Mesothelial cell of epicardium (in vitro differentiated cells): Measurements from ENCODE around the gene DFFA. TPM values are rescaled to one million over a fixed set of nuclear protein-coding genes. Genes with fewer than 3 reads are reported as not detected.
A peak's percentile ranks its signal among the peaks of the same experiment; 100 is the strongest.

Experiments
- DNase-seq, 2 experiments: peaks; one replicate each; pipeline ENCODE4 v3.0.0; 2021; ENCODE audit warnings: low spot score in 2 of 2; ENCODE audit not compliant: unreplicated experiment in 2 of 2
- H3K27ac Mint-ChIP-seq: 2 replicates; pipeline ENCODE4 v1.8.0; 2021; ENCODE audit warnings: mixed read lengths
- H3K27me3 Mint-ChIP-seq: 2 replicates; pipeline ENCODE4 v1.8.0; 2021; ENCODE audit warnings: low read depth, mixed read lengths
- H3K36me3 Mint-ChIP-seq: 2 replicates; pipeline ENCODE4 v1.8.0; 2021; ENCODE audit warnings: mixed read lengths
- H3K4me1 Mint-ChIP-seq: 2 replicates; pipeline ENCODE4 v1.8.0; 2021; ENCODE audit warnings: mixed read lengths
- H3K4me3 Mint-ChIP-seq: 2 replicates; pipeline ENCODE4 v1.8.0; 2021; ENCODE audit warnings: mild to moderate bottlenecking, moderate library complexity, mixed read lengths
- H3K9me3 Mint-ChIP-seq: 2 replicates; pipeline ENCODE4 v1.8.0; 2021; ENCODE audit warnings: mixed read lengths
- total RNA-seq: library from RNA; stranded (reverse); gene quantifications from 3 replicates; pipeline ENCODE4 v1.2.1, GENCODE V29; 2021
- TF ChIP-seq, protein P1 (sequence below): fragments of 200-600 bp; sonication (generic); IDR thresholded peaks from one replicate; pipeline ENCODE4 v1.5.0; 2021; ENCODE audit warnings: antibody characterized with exemption; ENCODE audit not compliant: unreplicated experiment

Gene DFFA
- total RNA-seq, 1 donor from 2014 or later, result 51.4 TPM

GRCh38 chr1:10437052-10437451, 35.3 kb downstream of the DFFA start:
- peak overlapping the region; percentile 34 for H3K27ac Mint-ChIP-seq
- peaks cover 2% of the 10 kb centered on the region for H3K36me3 Mint-ChIP-seq
- H3K27me3 Mint-ChIP-seq, result no peaks in the 10 kb centered on the region
- no peaks in the 10 kb centered on the region for H3K4me1 Mint-ChIP-seq
- TF ChIP-seq, protein P1, sequence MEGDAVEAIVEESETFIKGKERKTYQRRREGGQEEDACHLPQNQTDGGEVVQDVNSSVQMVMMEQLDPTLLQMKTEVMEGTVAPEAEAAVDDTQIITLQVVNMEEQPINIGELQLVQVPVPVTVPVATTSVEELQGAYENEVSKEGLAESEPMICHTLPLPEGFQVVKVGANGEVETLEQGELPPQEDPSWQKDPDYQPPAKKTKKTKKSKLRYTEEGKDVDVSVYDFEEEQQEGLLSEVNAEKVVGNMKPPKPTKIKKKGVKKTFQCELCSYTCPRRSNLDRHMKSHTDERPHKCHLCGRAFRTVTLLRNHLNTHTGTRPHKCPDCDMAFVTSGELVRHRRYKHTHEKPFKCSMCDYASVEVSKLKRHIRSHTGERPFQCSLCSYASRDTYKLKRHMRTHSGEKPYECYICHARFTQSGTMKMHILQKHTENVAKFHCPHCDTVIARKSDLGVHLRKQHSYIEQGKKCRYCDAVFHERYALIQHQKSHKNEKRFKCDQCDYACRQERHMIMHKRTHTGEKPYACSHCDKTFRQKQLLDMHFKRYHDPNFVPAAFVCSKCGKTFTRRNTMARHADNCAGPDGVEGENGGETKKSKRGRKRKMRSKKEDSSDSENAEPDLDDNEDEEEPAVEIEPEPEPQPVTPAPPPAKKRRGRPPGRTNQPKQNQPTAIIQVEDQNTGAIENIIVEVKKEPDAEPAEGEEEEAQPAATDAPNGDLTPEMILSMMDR, result no peak
- H3K9me3 Mint-ChIP-seq, result no peaks in the 10 kb centered on the region
- DNase-seq, result no peak
- no peak overlapping the region for H3K4me3 Mint-ChIP-seq

DNA sequence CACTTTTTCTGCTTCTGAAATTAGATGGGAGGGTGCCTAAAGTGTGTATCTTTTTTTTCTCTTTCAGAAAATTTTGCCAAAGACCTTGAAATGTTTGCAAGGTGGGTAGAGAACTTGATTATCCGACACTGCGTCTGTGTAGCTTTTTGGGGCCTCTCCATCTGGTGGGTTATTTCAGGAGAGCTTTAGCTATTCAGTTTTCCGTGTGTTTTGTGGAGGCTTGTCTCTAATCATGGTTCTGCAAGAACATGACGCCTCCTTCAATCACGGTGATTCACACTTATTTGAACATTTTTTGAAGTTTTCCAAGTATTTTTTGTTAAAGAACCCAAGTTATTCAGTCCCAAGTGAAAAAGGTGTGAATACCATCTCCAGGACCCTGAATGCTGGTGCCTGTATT, 37.7 kb downstream of the DFFA start:
- no peak for DNase-seq
- TF ChIP-seq, protein P1, result no peak
- Mint-ChIP-seq H3K27me3 (no peaks in the 10 kb centered on the region), H3K4me3 (no peak overlapping the region), H3K4me1 (peaks cover 11% of the 10 kb centered on the region), H3K27ac (no peak overlapping the region), H3K36me3 (no peaks in the 10 kb centered on the region), H3K9me3 (no peaks in the 10 kb centered on the region)

DNA sequence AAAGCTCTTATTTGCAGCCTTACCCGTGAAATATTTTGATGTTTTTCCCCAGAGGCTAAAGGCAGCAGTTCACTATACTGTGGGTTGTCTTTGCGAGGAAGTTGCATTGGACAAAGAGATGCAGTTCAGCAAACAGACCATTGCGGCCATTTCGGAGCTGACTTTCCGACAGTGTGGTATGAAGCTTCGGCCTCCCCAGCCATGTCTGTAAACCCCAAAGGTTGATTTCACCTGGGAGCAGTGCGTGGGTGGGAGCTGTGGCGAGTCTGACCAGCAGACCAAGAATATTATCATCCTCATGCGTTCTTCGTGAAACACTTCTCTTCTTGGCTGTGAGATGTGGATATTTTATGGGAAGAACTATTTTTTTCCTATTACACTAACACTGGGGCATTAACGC, 38.5 kb downstream of the DFFA start:
- Mint-ChIP-seq H3K4me1 (peaks cover 11% of the 10 kb centered on the region), H3K4me3 (no peak overlapping the region), H3K36me3 (no peaks in the 10 kb centered on the region), H3K27ac (no peak overlapping the region), H3K27me3 (no peaks in the 10 kb centered on the region), H3K9me3 (no peaks in the 10 kb centered on the region)
- no peak for DNase-seq
- TF ChIP-seq, protein P1, result no peak

DNA sequence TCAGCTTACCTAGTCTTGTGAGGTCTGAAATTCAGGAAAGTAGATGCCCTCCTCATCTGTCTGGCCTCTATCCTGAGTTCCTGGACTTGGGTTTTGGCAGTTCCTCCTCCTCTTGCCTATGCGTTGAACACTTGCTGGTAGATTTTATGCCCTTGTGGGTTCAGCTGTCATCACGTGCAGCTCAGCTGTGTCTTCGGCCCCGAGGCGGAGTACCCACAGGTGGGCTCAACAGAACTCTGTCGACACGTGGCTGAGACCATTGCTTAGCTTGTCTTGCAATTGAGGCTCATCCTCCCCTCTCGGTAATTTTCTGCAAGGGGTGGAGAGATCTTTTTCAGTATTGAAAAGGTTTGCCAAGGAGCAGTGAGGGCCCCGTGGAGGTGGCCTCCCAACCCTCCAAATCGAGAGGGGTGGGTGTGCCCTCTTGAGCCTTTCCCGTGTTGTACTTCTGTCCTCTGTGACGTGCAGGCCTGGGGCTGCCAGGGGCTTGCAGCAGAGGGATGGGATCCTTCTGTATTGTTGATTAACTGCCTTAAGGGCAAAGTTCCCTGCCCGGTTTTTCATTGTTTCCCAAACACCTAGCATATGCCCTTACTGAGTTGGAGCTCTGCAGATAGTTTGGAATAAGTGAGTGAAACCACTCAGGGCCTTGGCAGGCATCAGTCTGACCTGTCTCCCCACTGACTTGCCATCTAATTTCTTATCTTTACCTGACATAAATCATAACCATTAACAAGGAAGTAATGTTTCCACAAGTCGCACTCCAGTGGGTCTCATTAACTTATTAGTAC, 39.2 kb downstream of the DFFA start:
- TF ChIP-seq, protein P1, result no peak
- Mint-ChIP-seq H3K36me3 (no peaks in the 10 kb centered on the region), H3K27ac (no peak overlapping the region), H3K4me1 (peaks cover 11% of the 10 kb centered on the region), H3K27me3 (no peaks in the 10 kb centered on the region), H3K4me3 (no peak overlapping the region), H3K9me3 (no peaks in the 10 kb centered on the region)
- no peak for DNase-seq

- peak overlapping the region; percentile 86 for H3K4me3 Mint-ChIP-seq
- no peak for DNase-seq
- TF ChIP-seq, protein P1, result no peak
- peaks cover 15% of the 10 kb centered on the region for H3K4me1 Mint-ChIP-seq
- H3K27me3 Mint-ChIP-seq, result no peaks in the 10 kb centered on the region
- H3K27ac Mint-ChIP-seq, result peak overlapping the region; percentile 90
- H3K9me3 Mint-ChIP-seq, result no peaks in the 10 kb centered on the region
- no peaks in the 10 kb centered on the region for H3K36me3 Mint-ChIP-seq
These were observed 41.1 kb downstream of the DFFA start for GRCh38 chr1:10431070-10431730.
